ENCODE data around the gene SPC24. TPM values are rescaled to one million over a fixed set of nuclear protein-coding genes. Genes with fewer than 3 reads are reported as not detected.

SPC24 gene
- polyA plus RNA-seq, 1 donor, result 7.2 TPM

DNA sequence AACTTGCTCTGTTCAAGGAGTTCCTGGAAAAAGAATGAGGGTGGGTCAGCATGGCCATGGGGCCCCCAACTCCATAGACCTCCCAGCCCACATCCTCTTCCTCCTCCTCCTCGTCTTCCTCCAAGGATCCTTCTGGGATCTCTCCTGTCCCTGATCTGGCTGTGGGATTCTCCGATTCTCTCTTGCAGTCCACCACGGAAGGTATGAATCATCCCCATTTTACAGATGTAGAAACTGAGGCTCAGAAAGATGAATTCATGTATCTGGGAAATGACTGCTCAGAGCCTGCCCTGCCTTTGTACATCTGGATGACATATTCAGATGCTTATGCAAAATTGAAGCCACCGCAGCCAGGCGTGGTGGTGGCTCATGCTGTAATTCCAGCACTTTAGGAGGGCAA is 43.9 kb upstream of the SPC24 start:
- WGBS (ENCODE audit: insufficient coverage, low lambda C conversion rate), result no CpG with 5 or more reads among the region's 5 CpGs
- H3K9me3 ChIP-seq (ENCODE audit: control insufficient read depth, low read depth, low read length), result no peaks in the 10 kb centered on the region
- no peak for DNase-seq
- H3K27me3 ChIP-seq (ENCODE audit: control insufficient read depth, insufficient read depth, low read length), result no peaks in the 10 kb centered on the region
- H3K27ac ChIP-seq (ENCODE audit: low read length), result no peak overlapping the region
- no peak overlapping the region for H3K4me3 ChIP-seq (ENCODE audit: low read length)
- peaks cover 14% of the 10 kb centered on the region for H3K4me1 ChIP-seq (ENCODE audit: control insufficient read depth, insufficient read depth, low read length)
- H3K36me3 ChIP-seq (ENCODE audit: control insufficient read depth, insufficient read depth, low read length), result peaks cover 30% of the 10 kb centered on the region

DNA sequence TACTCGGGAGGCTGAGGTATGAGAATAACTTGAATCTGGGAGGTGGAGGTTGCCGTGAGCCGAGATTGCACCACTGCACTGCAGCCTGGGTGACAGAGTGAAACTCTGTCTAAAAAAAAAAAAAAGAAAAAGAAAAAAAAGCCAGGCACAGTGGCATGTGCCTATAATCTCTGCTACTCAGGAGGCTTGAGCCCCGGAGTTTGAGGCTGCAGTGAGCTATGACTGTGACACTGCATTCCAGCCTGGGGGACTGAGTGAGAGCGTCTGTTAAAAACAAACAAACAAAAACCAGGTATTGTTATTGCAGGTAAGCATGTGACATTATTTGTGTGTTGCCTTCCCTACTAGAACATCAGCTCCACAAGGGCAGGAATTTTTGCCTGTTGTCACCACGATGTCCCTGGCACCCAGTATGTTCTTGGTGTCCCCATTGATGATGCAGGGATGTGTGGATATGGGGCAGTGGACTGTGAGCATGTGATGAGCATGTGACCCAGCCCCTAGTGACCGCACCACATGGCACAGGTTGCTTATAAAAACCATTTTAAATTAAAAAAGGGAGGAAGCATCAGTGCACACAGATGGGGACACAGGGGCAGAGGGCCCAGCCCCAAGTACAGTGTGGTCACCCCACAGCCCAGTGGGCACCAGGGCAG is 43.3 kb upstream of the SPC24 start:
- DNase-seq, result no peak
- Histone ChIP-seq H3K27ac (ENCODE audit: low read length) (no peak overlapping the region), H3K9me3 (ENCODE audit: control insufficient read depth, low read depth, low read length) (no peaks in the 10 kb centered on the region), H3K27me3 (ENCODE audit: control insufficient read depth, insufficient read depth, low read length) (no peaks in the 10 kb centered on the region), H3K4me3 (ENCODE audit: low read length) (no peak overlapping the region), H3K4me1 (ENCODE audit: control insufficient read depth, insufficient read depth, low read length) (peaks cover 14% of the 10 kb centered on the region), H3K36me3 (ENCODE audit: control insufficient read depth, insufficient read depth, low read length) (peaks cover 34% of the 10 kb centered on the region)
- WGBS (ENCODE audit: insufficient coverage, low lambda C conversion rate), result no CpG with 5 or more reads among the region's 7 CpGs

DNA sequence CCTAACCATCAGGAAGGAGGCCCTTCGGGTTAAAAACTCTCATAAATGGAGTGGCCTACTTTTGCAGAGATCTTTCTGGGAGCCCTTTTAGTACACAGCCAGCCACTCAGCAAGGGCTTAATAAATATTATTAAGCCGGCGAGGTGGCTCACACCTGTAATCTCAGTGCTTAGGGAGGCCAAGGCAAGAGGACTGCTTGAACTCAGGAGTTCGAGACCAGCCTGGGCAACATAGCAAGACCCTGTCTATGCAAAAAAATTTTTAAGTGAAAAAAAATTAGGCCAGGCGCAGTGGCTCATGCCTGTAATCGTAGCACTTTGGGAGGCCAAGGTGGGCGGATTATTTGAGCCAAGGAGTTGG is 42.6 kb upstream of the SPC24 start:
- peak overlapping the region; percentile 2 for H3K4me3 ChIP-seq (ENCODE audit: low read length)
- WGBS (ENCODE audit: insufficient coverage, low lambda C conversion rate), result 90% methylated on average over 2 of the region's 7 CpGs
- H3K36me3 ChIP-seq (ENCODE audit: control insufficient read depth, insufficient read depth, low read length), result peaks cover 41% of the 10 kb centered on the region

DNA sequence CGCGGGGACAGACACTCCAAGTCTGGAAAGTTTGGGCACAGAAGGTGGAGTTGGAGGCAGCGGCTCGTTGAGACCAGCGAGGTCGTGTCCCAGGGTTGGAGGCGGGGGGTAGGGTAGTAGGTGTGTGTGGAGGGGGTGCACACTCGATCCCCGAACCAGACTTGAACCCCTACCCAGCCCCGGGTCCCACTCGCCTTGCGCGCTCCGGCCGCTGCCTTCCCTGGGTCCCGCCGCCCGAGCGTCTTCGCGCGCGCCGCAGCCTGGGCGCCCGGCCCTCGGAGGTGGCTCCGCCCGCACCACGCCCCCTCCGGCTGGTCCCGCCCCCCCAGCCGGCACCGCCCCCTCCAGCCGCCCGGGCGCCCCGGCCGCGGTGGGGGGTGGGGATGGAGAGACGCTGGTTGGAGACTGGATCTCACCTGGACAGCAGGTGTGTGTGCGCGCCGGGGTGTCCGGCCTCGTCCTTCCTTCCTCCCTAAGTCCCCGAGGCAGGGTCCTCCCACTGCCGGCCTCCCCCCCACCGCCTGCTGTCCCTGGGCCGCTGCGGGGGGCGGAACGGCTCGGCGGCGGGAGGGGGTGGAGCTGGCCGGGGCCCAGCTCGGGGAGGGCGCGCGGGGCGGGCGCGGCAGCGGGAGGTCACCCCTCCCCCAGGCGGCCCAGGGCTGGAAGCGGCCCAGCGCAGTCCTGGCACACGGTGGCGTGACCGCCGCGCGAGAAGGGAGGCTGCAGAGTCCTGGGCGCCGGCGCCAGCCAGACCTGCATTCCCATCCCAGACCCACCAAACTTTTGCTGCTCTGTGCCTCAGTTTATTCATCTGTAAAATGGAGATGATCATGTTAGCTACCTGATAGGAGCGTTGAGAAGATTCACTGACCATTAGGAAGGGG is 42.0 kb upstream of the SPC24 start, which contains the start of gene KANK2:
TSS of gene KANK2 (minus strand) at position 255 of the 884 bp plus-strand sequence. CDS start 3,034 bp downstream, outside the sequence.
- no CpG with 5 or more reads among the region's 78 CpGs for WGBS (ENCODE audit: insufficient coverage, low lambda C conversion rate)
- Histone ChIP-seq H3K4me1 (ENCODE audit: control insufficient read depth, insufficient read depth, low read length) (peaks cover 9% of the 10 kb centered on the region), H3K27ac (ENCODE audit: low read length) (peak within 1 kb of the TSS; percentile 75), H3K4me3 (ENCODE audit: low read length) (peak within 1 kb of the TSS; percentile 74), H3K9me3 (ENCODE audit: control insufficient read depth, low read depth, low read length) (no peaks in the 10 kb centered on the region), H3K36me3 (ENCODE audit: control insufficient read depth, insufficient read depth, low read length) (peaks cover 47% of the 10 kb centered on the region), H3K27me3 (ENCODE audit: control insufficient read depth, insufficient read depth, low read length) (no peaks in the 10 kb centered on the region)
- DNase-seq, result peak; percentile 68 to 88

More for the DNA sequence above, 42.6 kb upstream of the SPC24 start:
- peak overlapping the region; percentile 17 for H3K27ac ChIP-seq (ENCODE audit: low read length)
- no peak for DNase-seq
- peaks cover 12% of the 10 kb centered on the region for H3K4me1 ChIP-seq (ENCODE audit: control insufficient read depth, insufficient read depth, low read length)
- H3K27me3 ChIP-seq (ENCODE audit: control insufficient read depth, insufficient read depth, low read length), result no peaks in the 10 kb centered on the region
- no peaks in the 10 kb centered on the region for H3K9me3 ChIP-seq (ENCODE audit: control insufficient read depth, low read depth, low read length)

DNA sequence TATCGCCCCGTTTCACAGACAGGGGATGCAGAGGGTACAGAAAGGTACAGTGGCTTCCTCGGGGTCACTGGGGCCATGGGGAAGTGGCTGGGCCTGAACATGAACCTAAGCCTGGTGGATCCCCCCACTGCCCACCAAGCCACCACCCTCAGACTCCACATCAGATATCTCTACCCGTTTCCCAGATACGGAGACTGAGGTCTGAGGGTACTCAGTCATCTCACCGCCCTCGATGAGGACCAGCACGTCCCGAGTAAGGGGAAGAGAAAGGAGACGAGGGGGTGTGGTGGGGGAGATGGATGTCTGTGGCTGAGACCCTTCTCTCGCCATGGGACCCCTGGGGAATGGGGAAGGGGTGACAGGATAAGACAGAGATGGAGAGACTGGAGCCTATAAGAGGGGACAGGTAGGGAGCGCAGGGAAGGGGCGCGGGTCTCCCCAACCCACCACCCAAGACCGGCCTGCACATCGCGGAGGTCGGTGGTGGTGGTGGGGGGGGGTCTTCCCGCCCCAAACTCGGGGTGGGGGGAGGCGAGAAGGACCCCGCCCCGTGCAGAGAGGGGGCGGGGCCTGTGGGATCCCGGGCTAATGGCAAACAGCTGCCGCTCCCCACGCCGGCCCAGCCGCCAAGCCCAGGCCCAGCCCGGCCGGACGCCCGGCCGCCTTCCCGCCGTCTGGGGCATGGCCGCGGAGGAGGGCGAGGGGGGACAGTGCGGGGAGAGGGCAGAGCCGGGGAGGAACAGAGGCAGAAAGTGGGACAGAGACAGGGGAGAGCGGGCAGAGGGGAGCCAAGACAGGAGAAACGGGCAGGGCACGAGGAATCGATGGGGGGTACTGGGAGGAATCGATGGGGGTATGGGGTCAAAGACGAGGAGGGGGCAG is 41.1 kb upstream of the SPC24 start:
- Histone ChIP-seq H3K4me1 (ENCODE audit: control insufficient read depth, insufficient read depth, low read length) (peaks cover 9% of the 10 kb centered on the region), H3K36me3 (ENCODE audit: control insufficient read depth, insufficient read depth, low read length) (peaks cover 47% of the 10 kb centered on the region), H3K4me3 (ENCODE audit: low read length) (peak overlapping the region; percentile 74), H3K9me3 (ENCODE audit: control insufficient read depth, low read depth, low read length) (no peaks in the 10 kb centered on the region), H3K27ac (ENCODE audit: low read length) (peak overlapping the region; percentile 60), H3K27me3 (ENCODE audit: control insufficient read depth, insufficient read depth, low read length) (no peaks in the 10 kb centered on the region)
- WGBS (ENCODE audit: insufficient coverage, low lambda C conversion rate), result 0% methylated on average over 6 of the region's 47 CpGs
- DNase-seq, result peak in 1 of 2 donors; percentile 38

DNA sequence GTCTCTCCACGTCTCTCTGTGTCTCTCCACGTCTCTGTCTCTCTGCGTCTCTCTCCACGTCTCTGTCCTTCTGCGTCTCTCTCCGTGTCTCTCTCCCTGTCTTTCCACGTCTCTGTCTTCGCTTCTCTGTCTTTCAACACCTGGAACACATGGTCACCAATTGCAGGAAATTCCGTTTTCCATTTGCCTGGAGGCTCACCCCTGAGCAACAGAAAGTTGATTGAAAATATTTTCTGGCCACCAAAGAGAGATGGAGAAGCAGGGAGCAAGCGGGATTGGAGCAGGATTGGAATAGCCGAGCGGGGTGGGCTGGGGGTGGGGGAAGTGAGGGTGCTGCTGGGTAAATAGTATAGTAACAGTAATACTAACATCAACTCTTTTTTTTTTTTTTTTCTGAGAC is 40.1 kb upstream of the SPC24 start:
- H3K36me3 ChIP-seq (ENCODE audit: control insufficient read depth, insufficient read depth, low read length), result peaks cover 45% of the 10 kb centered on the region
- no peaks in the 10 kb centered on the region for H3K9me3 ChIP-seq (ENCODE audit: control insufficient read depth, low read depth, low read length)
- peak overlapping the region; percentile 59 for H3K27ac ChIP-seq (ENCODE audit: low read length)
- peak overlapping the region; percentile 30 for H3K4me3 ChIP-seq (ENCODE audit: low read length)
- H3K4me1 ChIP-seq (ENCODE audit: control insufficient read depth, insufficient read depth, low read length), result peaks cover 9% of the 10 kb centered on the region
- DNase-seq, result no peak
- WGBS (ENCODE audit: insufficient coverage, low lambda C conversion rate), result 87% methylated on average over 7 of the region's 12 CpGs
- no peaks in the 10 kb centered on the region for H3K27me3 ChIP-seq (ENCODE audit: control insufficient read depth, insufficient read depth, low read length)

DNA sequence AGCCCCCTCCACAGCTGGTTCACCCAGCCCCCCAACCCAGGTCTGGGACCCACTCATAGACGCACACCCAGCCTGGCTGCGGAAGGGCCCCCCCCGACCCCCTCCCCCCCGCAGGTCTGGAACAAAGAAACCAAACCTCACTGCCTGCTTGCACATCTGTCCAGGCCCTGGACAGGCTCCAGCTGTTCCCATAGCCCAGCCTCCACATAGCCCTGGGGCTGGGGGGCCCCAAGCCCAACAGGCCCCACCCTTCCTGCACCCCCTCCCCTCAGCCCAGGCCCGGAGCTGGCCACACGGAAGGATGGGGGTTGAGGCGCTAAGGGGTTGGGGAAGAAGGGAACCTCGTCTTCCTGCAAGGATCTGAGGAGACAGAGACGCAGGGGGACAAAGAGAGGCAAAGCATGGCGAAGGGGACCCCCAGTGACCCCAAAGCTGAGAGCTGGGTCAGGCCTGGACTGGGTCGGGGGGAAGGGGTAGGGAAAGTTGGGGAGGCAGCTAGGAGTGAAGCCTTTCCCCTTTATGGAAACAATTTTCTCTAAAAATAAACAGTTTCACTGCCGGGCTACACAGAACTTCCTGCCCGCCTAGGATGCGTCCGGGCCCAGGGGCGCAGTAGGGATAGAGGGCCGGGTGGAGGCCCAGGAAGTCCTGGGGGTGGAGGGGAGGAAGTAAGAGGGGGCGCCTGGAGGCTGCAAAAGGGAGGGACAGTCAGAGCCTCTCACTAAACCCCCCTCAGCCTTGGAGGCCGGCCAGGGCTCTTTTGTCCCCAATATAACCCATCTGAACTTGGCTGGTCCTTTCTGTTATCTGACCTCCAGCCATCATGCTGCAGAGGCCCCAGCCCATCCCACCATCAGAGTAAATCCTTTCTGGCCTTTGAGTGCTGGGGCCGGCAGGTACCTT is 39.3 kb upstream of the SPC24 start:
- WGBS (ENCODE audit: insufficient coverage, low lambda C conversion rate), result 100% methylated on average over 1 of the region's 20 CpGs
- DNase-seq, result peak; percentile 28 to 37
- Histone ChIP-seq H3K27me3 (ENCODE audit: control insufficient read depth, insufficient read depth, low read length) (no peaks in the 10 kb centered on the region), H3K27ac (ENCODE audit: low read length) (peak overlapping the region; percentile 59), H3K4me1 (ENCODE audit: control insufficient read depth, insufficient read depth, low read length) (peaks cover 9% of the 10 kb centered on the region), H3K4me3 (ENCODE audit: low read length) (peak overlapping the region; percentile 30), H3K36me3 (ENCODE audit: control insufficient read depth, insufficient read depth, low read length) (peaks cover 42% of the 10 kb centered on the region), H3K9me3 (ENCODE audit: control insufficient read depth, low read depth, low read length) (no peaks in the 10 kb centered on the region)

DNA sequence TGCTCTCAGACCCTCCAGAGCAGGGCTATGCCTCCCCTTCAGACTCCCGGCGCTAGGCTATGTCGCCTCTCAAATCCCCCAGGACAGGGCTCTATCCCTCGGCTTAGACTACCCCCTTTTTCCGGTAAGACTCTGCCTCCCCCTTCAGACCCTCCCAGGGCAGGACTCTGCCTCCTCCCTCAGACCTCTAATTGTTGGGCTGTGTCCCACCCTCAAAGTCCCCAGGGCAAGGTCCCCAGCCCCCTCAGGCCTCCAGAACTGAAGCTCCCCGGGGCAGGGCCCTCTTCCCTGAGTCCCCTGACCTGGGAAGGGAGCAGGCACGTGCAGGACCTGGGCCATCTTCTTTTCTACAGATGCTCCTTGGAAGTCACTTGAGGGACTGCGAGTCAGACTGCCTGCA is 38.6 kb upstream of the SPC24 start:
- no CpG with 5 or more reads among the region's 8 CpGs for WGBS (ENCODE audit: insufficient coverage, low lambda C conversion rate)
- peaks cover 9% of the 10 kb centered on the region for H3K4me1 ChIP-seq (ENCODE audit: control insufficient read depth, insufficient read depth, low read length)
- H3K27ac ChIP-seq (ENCODE audit: low read length), result peak overlapping the region; percentile 59
- no peaks in the 10 kb centered on the region for H3K27me3 ChIP-seq (ENCODE audit: control insufficient read depth, insufficient read depth, low read length)
- peaks cover 41% of the 10 kb centered on the region for H3K36me3 ChIP-seq (ENCODE audit: control insufficient read depth, insufficient read depth, low read length)
- H3K4me3 ChIP-seq (ENCODE audit: low read length), result peak overlapping the region; percentile 30
- DNase-seq, result no peak
- no peaks in the 10 kb centered on the region for H3K9me3 ChIP-seq (ENCODE audit: control insufficient read depth, low read depth, low read length)

Measured in large intestine (tissue), 3 donors.